Measurements from ENCODE around the gene NFIA. TPM values are rescaled to one million over a fixed set of nuclear protein-coding genes. Genes with fewer than 3 reads are reported as not detected.

The NFIA gene
- total and polyA plus RNA-seq, 2 donors: 7.9 to 10.3 TPM

DNA sequence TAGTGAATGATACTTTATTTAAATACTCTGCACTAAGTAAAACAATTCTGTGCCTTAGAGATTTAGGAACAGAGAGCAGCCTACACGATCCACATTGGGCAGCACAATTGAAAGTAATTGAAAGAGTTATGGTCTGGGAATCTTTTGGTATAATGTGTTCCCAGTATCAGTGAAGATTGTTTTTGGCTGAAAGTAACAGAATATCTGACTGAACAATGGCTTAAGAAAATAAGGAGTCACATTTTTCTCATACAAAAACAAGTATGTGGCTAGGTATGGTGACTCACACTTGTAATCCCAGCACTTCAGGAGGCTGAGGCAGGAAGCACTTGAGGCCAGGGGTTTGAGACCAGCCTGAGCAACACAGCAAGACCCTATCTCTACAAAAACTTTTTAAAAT lies 306.2 kb downstream of the NFIA start:
- no peak overlapping the region for H3K27ac ChIP-seq (ENCODE audit: low read depth in 1 of 2, low read length in 1 of 2)
- H3K27me3 ChIP-seq (ENCODE audit: control insufficient read depth in 2 of 2, insufficient read depth in 1 of 2, low read length in 1 of 2): no peaks in the 10 kb centered on the region
- no peaks in the 10 kb centered on the region for H3K4me1 ChIP-seq (ENCODE audit: control insufficient read depth in 2 of 2, insufficient read depth in 2 of 2, low read length in 2 of 2)
- whole genome bisulfite sequencing: 93% methylated on average over 1 of the region's 1 CpG
- no peaks in the 10 kb centered on the region for H3K36me3 ChIP-seq (ENCODE audit: control insufficient read depth in 2 of 2, insufficient read depth in 2 of 2, low read length in 1 of 2)
- H3K4me3 ChIP-seq (ENCODE audit: low read length in 2 of 2): no peak overlapping the region
- DNase-seq (ENCODE audit: low read depth in 6 of 9, low spot score in 9 of 9): no peak
- no peaks in the 10 kb centered on the region for H3K9me3 ChIP-seq (ENCODE audit: control insufficient read depth in 2 of 2, insufficient read depth in 1 of 2, low read length in 1 of 2)

- DNase-seq (ENCODE audit: low read depth in 6 of 9, low spot score in 9 of 9): no peak
- WGBS: 97% methylated on average over 3 of the region's 3 CpGs
- Histone ChIP-seq H3K27me3 (ENCODE audit: control insufficient read depth in 2 of 2, insufficient read depth in 1 of 2, low read length in 1 of 2) (no peaks in the 10 kb centered on the region), H3K36me3 (ENCODE audit: control insufficient read depth in 2 of 2, insufficient read depth in 2 of 2, low read length in 1 of 2) (no peaks in the 10 kb centered on the region), H3K9me3 (ENCODE audit: control insufficient read depth in 2 of 2, insufficient read depth in 1 of 2, low read length in 1 of 2) (no peaks in the 10 kb centered on the region), H3K4me3 (ENCODE audit: low read length in 2 of 2) (no peak overlapping the region), H3K27ac (ENCODE audit: low read depth in 1 of 2, low read length in 1 of 2) (no peak overlapping the region), H3K4me1 (ENCODE audit: control insufficient read depth in 2 of 2, insufficient read depth in 2 of 2, low read length in 2 of 2) (no peaks in the 10 kb centered on the region)
These were observed 307.0 kb downstream of the NFIA start for GRCh38 chr1:61389194-61389925.

DNA sequence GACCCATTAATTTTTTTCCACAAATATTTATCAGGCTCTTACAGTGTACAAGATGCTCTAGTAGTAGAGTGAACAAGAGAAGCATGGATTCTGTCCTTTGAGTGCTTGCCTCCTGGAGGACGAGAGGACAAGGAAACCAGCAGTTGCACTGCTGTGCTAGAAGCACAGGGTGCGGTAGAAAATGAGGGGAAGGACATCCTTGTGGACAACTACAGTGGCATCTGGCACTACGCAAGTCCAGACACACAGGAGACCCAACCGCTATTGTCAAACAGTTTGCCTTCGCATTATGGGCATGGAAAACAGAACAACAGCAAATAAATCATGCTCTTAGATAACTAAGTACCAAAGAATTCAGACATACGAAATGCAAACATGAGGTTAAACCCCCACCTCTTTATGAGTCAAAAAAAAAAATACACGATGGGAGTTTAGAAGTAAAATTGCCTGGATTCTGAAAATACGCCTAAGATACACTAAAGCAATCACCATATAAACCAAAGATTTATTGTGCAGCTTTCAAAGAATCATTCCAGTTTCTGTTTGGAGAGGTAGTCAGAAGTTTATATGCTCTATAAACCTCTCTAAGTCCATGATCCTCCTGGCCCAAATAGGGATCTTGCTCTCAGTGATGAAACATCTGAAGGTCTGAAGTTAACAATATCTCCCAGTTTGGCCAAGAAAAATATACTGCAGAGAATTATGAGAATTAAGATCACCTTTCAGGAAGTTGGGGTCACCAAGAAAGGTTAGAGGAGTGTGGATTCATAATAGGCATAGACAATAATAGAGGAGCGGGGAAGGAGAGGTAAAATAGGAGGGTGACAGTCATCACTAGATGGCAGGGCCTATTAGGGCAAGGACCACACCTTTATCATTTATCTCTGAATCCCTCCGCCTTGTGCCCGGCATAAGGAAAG lies 307.8 kb downstream of the NFIA start:
- H3K27ac ChIP-seq (ENCODE audit: low read depth in 1 of 2, low read length in 1 of 2): no peak overlapping the region

GRCh38 chr1:61391730-61392129 lies 309.4 kb downstream of the NFIA start:
- WGBS: 93% methylated on average over 4 of the region's 4 CpGs
- Histone ChIP-seq H3K4me1 (ENCODE audit: control insufficient read depth in 2 of 2, insufficient read depth in 2 of 2, low read length in 2 of 2) (no peaks in the 10 kb centered on the region), H3K9me3 (ENCODE audit: control insufficient read depth in 2 of 2, insufficient read depth in 1 of 2, low read length in 1 of 2) (no peaks in the 10 kb centered on the region), H3K4me3 (ENCODE audit: low read length in 2 of 2) (no peak overlapping the region), H3K27ac (ENCODE audit: low read depth in 1 of 2, low read length in 1 of 2) (no peak overlapping the region), H3K36me3 (ENCODE audit: control insufficient read depth in 2 of 2, insufficient read depth in 2 of 2, low read length in 1 of 2) (no peaks in the 10 kb centered on the region), H3K27me3 (ENCODE audit: control insufficient read depth in 2 of 2, insufficient read depth in 1 of 2, low read length in 1 of 2) (no peaks in the 10 kb centered on the region)
- no peak for DNase-seq (ENCODE audit: low read depth in 6 of 9, low spot score in 9 of 9)

More for the DNA sequence above, 307.8 kb downstream of the NFIA start:
- 97% methylated on average over 11 of the region's 11 CpGs for WGBS
- Histone ChIP-seq H3K9me3 (ENCODE audit: control insufficient read depth in 2 of 2, insufficient read depth in 1 of 2, low read length in 1 of 2) (no peaks in the 10 kb centered on the region), H3K36me3 (ENCODE audit: control insufficient read depth in 2 of 2, insufficient read depth in 2 of 2, low read length in 1 of 2) (no peaks in the 10 kb centered on the region), H3K4me3 (ENCODE audit: low read length in 2 of 2) (no peak overlapping the region), H3K27me3 (ENCODE audit: control insufficient read depth in 2 of 2, insufficient read depth in 1 of 2, low read length in 1 of 2) (no peaks in the 10 kb centered on the region), H3K4me1 (ENCODE audit: control insufficient read depth in 2 of 2, insufficient read depth in 2 of 2, low read length in 2 of 2) (no peaks in the 10 kb centered on the region)
- no peak for DNase-seq (ENCODE audit: low read depth in 6 of 9, low spot score in 9 of 9)

- Histone ChIP-seq H3K36me3 (ENCODE audit: control insufficient read depth in 2 of 2, insufficient read depth in 2 of 2, low read length in 1 of 2) (no peaks in the 10 kb centered on the region), H3K4me3 (ENCODE audit: low read length in 2 of 2) (no peak overlapping the region), H3K27me3 (ENCODE audit: control insufficient read depth in 2 of 2, insufficient read depth in 1 of 2, low read length in 1 of 2) (no peaks in the 10 kb centered on the region), H3K9me3 (ENCODE audit: control insufficient read depth in 2 of 2, insufficient read depth in 1 of 2, low read length in 1 of 2) (no peaks in the 10 kb centered on the region), H3K27ac (ENCODE audit: low read depth in 1 of 2, low read length in 1 of 2) (no peak overlapping the region), H3K4me1 (ENCODE audit: control insufficient read depth in 2 of 2, insufficient read depth in 2 of 2, low read length in 2 of 2) (no peaks in the 10 kb centered on the region)
- DNase-seq (ENCODE audit: low read depth in 6 of 9, low spot score in 9 of 9): no peak
- WGBS: 97% methylated on average over 11 of the region's 11 CpGs
These were observed 310.3 kb downstream of the NFIA start for GRCh38 chr1:61392409-61393242.

- 96% methylated on average over 3 of the region's 3 CpGs for WGBS
- no peak overlapping the region for H3K4me3 ChIP-seq (ENCODE audit: low read length in 2 of 2)
- no peaks in the 10 kb centered on the region for H3K4me1 ChIP-seq (ENCODE audit: control insufficient read depth in 2 of 2, insufficient read depth in 2 of 2, low read length in 2 of 2)
- no peaks in the 10 kb centered on the region for H3K27me3 ChIP-seq (ENCODE audit: control insufficient read depth in 2 of 2, insufficient read depth in 1 of 2, low read length in 1 of 2)
- H3K9me3 ChIP-seq (ENCODE audit: control insufficient read depth in 2 of 2, insufficient read depth in 1 of 2, low read length in 1 of 2): no peaks in the 10 kb centered on the region
- H3K27ac ChIP-seq (ENCODE audit: low read depth in 1 of 2, low read length in 1 of 2): no peak overlapping the region
- no peaks in the 10 kb centered on the region for H3K36me3 ChIP-seq (ENCODE audit: control insufficient read depth in 2 of 2, insufficient read depth in 2 of 2, low read length in 1 of 2)
- DNase-seq (ENCODE audit: low read depth in 6 of 9, low spot score in 9 of 9): no peak
These were observed 311.2 kb downstream of the NFIA start for GRCh38 chr1:61393575-61393974.

GRCh38 chr1:61395146-61395800 lies 312.9 kb downstream of the NFIA start:
- WGBS: 94% methylated on average over 6 of the region's 6 CpGs

DNA sequence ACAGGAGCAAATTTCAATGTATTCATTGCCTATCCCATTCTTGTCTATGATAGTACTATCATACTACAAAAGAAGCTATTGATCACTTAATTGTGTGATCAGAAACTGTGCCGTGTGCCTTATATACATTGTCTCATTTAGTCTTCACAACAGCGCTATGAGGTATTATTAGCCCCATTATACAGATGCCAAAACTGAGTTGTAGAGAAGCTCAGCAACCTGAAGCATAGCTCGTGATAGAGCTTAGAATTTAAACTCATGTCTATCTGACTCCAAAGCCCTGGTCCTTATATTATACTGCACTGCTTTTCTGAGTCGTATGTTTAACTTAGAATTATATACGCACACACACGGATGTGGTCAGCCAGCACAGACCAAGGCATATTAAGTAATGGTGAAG lies 315.1 kb downstream of the NFIA start:
- Histone ChIP-seq H3K36me3 (ENCODE audit: control insufficient read depth in 2 of 2, insufficient read depth in 2 of 2, low read length in 1 of 2) (no peaks in the 10 kb centered on the region), H3K27me3 (ENCODE audit: control insufficient read depth in 2 of 2, insufficient read depth in 1 of 2, low read length in 1 of 2) (no peaks in the 10 kb centered on the region), H3K9me3 (ENCODE audit: control insufficient read depth in 2 of 2, insufficient read depth in 1 of 2, low read length in 1 of 2) (no peaks in the 10 kb centered on the region), H3K4me1 (ENCODE audit: control insufficient read depth in 2 of 2, insufficient read depth in 2 of 2, low read length in 2 of 2) (no peaks in the 10 kb centered on the region), H3K4me3 (ENCODE audit: low read length in 2 of 2) (no peak overlapping the region), H3K27ac (ENCODE audit: low read depth in 1 of 2, low read length in 1 of 2) (peak overlapping the region in 1 of 2 donors; percentile 68)
- 98% methylated on average over 6 of the region's 6 CpGs for WGBS
- no peak for DNase-seq (ENCODE audit: low read depth in 6 of 9, low spot score in 9 of 9)

More at GRCh38 chr1:61395146-61395800, 312.9 kb downstream of the NFIA start:
- H3K4me1 ChIP-seq (ENCODE audit: control insufficient read depth in 2 of 2, insufficient read depth in 2 of 2, low read length in 2 of 2): no peaks in the 10 kb centered on the region
- no peaks in the 10 kb centered on the region for H3K27me3 ChIP-seq (ENCODE audit: control insufficient read depth in 2 of 2, insufficient read depth in 1 of 2, low read length in 1 of 2)
- no peaks in the 10 kb centered on the region for H3K36me3 ChIP-seq (ENCODE audit: control insufficient read depth in 2 of 2, insufficient read depth in 2 of 2, low read length in 1 of 2)
- H3K9me3 ChIP-seq (ENCODE audit: control insufficient read depth in 2 of 2, insufficient read depth in 1 of 2, low read length in 1 of 2): no peaks in the 10 kb centered on the region
- H3K27ac ChIP-seq (ENCODE audit: low read depth in 1 of 2, low read length in 1 of 2): no peak overlapping the region
- DNase-seq (ENCODE audit: low read depth in 6 of 9, low spot score in 9 of 9): no peak
- H3K4me3 ChIP-seq (ENCODE audit: low read length in 2 of 2): no peak overlapping the region

All from thymus (tissue), 11 donors.